Endothelial cell of umbilical vein (primary cell): Measurements from ENCODE around the gene ACSS2. TPM values are rescaled to one million over a fixed set of nuclear protein-coding genes. Genes with fewer than 3 reads are reported as not detected.

Experiments
- BruUV-seq: library from RNA; stranded (reverse); fragments of 400-500 nt; replicated peaks from 2 replicates; lab custom pipeline; 2021; lab: Mats Ljungman, UMichigan
- CTCF ChIA-PET: fragments of 300-600, 350-600 bp; sonication (Branson Sonifier 250); formaldehyde crosslinking; loops from one replicate; lab custom pipeline; 2021; ENCODE audit warnings: antibody characterized with exemption, inconsistent platforms; lab: Charles Lee
- POLR2A ChIA-PET: fragments of 300-600, 350-600 bp; sonication (Branson Sonifier 250); formaldehyde crosslinking; loops from one replicate; lab custom pipeline; 2021; ENCODE audit warnings: antibody characterized with exemption, inconsistent platforms; lab: Charles Lee
- DNase-seq: peaks from one replicate; pipeline ENCODE4 v3.0.0-alpha.2; 2011; ENCODE audit warnings: low read depth, low spot score
- FAIRE-seq: peaks from 2 replicates; lab custom pipeline; 2011; peaks lifted over from hg19 to GRCh38; lab: Jason Lieb, UNC
- H2AFZ ChIP-seq: 2 replicates; pipeline ENCODE4 v1.6.0; 2012; ENCODE audit warnings: low read depth, low read length, control low read depth, inconsistent platforms
- H3K27ac ChIP-seq: 2 replicates; pipeline ENCODE4 v1.5.1; 2011; ENCODE audit warnings: low read depth, mild to moderate bottlenecking, control low read depth, low read length, moderate library complexity; ENCODE audit not compliant: insufficient read depth
- H3K27me3 ChIP-seq, 2 experiments: 2 replicates each; pipeline versions ENCODE4 v1.6.0 to v1.6.1; 2011; ENCODE audit warnings: low read length in 2 of 2, mixed read lengths in 1 of 2; ENCODE audit not compliant: control insufficient read depth in 2 of 2, insufficient read depth in 2 of 2
- H3K36me3 ChIP-seq, 2 experiments: 2 replicates in 1 of 2; 3 replicates in 1 of 2; pipeline ENCODE4 v1.5.1; 2011; ENCODE audit warnings: low read length in 2 of 2, mild to moderate bottlenecking in 1 of 2, moderate library complexity in 1 of 2; ENCODE audit not compliant: control insufficient read depth in 2 of 2, insufficient read depth in 2 of 2; ENCODE audit errors: extremely low read depth in 1 of 2
- H3K4me1 ChIP-seq: 3 replicates; pipeline ENCODE4 v1.5.1; 2011; ENCODE audit warnings: mild to moderate bottlenecking, low read length; ENCODE audit not compliant: control insufficient read depth, insufficient read depth; ENCODE audit errors: extremely low read depth
- H3K4me2 ChIP-seq: 2 replicates; pipeline ENCODE4 v1.6.1; 2011; ENCODE audit warnings: low read length, control low read depth, mixed read lengths; ENCODE audit not compliant: insufficient read depth
- H3K4me3 ChIP-seq, 3 experiments: fragments of 200-600 bp in 1 of 3; sonication (generic), shearing (Covaris generic) in 1 of 3; replicated peaks in 1 of 3; 2 replicates each; pipeline ENCODE4 v1.5.1; 2011 to 2016; ENCODE audit warnings: control low read depth in 3 of 3, low read length in 3 of 3, mild to moderate bottlenecking in 2 of 3, inconsistent platforms in 1 of 3, low read depth in 1 of 3, moderate library complexity in 1 of 3; ENCODE audit not compliant: insufficient read depth in 1 of 3
- H3K79me2 ChIP-seq: 2 replicates; pipeline ENCODE4 v1.6.0; 2012; ENCODE audit warnings: low read length, inconsistent platforms; ENCODE audit not compliant: control insufficient read depth, insufficient read depth
- H3K9ac ChIP-seq: replicated peaks from 2 replicates; pipeline ENCODE3; 2011; ENCODE audit warnings: low read length, control low read depth; ENCODE audit not compliant: insufficient read depth; ENCODE audit errors: extremely low read depth
- H3K9me1 ChIP-seq: replicated peaks from 3 replicates; pipeline ENCODE4 v1.6.0; 2011; ENCODE audit warnings: mild to moderate bottlenecking, low read length; ENCODE audit not compliant: control insufficient read depth, insufficient read depth; ENCODE audit errors: extremely low read depth
- H3K9me3 ChIP-seq: replicated peaks from 2 replicates; pipeline ENCODE4 v1.5.1; 2012; ENCODE audit warnings: low read length, inconsistent platforms; ENCODE audit not compliant: control insufficient read depth, insufficient read depth
- H4K20me1 ChIP-seq: replicated peaks from 2 replicates; pipeline ENCODE3; 2011; ENCODE audit warnings: mild to moderate bottlenecking, low read length; ENCODE audit not compliant: control insufficient read depth, insufficient read depth; ENCODE audit errors: extremely low read depth
- EZH2 ChIP-seq: IDR thresholded peaks from 2 replicates; pipeline ENCODE4 v1.6.1; 2012; ENCODE audit warnings: borderline replicate concordance, low read depth, mild to moderate bottlenecking, moderate library complexity, low read length, inconsistent platforms; ENCODE audit not compliant: severe bottlenecking
- FOS ChIP-seq: IDR thresholded peaks from 2 replicates; pipeline ENCODE4 v1.6.1; 2011; ENCODE audit warnings: mild to moderate bottlenecking, low read length, moderate library complexity, borderline replicate concordance; ENCODE audit not compliant: insufficient read depth
- GATA2 ChIP-seq: IDR thresholded peaks from 2 replicates; pipeline ENCODE4 v1.7.0; 2011; ENCODE audit warnings: low read depth, mild to moderate bottlenecking, moderate library complexity, mixed read lengths, low read length; ENCODE audit not compliant: insufficient read length, insufficient read depth
- JUN ChIP-seq: IDR thresholded peaks from 2 replicates; pipeline ENCODE4 v1.6.1; 2011; ENCODE audit warnings: borderline replicate concordance, low read depth; ENCODE audit not compliant: insufficient read length, insufficient read depth
- MYC ChIP-seq: IDR thresholded peaks from one replicate; pipeline ENCODE4 v1.6.1; 2011; ENCODE audit warnings: mild to moderate bottlenecking, low read depth, low read length
- POLR2A ChIP-seq: IDR thresholded peaks from 2 replicates; pipeline ENCODE4 v1.6.1; 2012; ENCODE audit warnings: low read depth, mild to moderate bottlenecking, control low read depth, low read length
- POLR2AphosphoS5 ChIP-seq: IDR thresholded peaks from 2 replicates; pipeline ENCODE4 v1.6.1; 2012; ENCODE audit warnings: low read depth, mild to moderate bottlenecking, control low read depth, low read length, moderate library complexity; ENCODE audit not compliant: insufficient read depth
- dilution Hi-C: fragments of 300-500 bp; cut with MboI; formaldehyde crosslinking; loops from one replicate; pipeline ENCODE4 v1.15.0; 2019; ENCODE audit warnings: low sequenced_read_pairs; ENCODE audit not compliant: extremely low pct_ligation_motif_present
- intact Hi-C: fragments of 100-400 bp; cut with micrococcal nuclease; formaldehyde crosslinking; loops from one replicate; pipeline ENCODE4 v1.10.0; 2022
- polyA plus RNA-seq, 4 experiments: library from polyadenylated mRNA; depleted of rRNA in 3 of 4; stranded (reverse) in 3 of 4; unstranded in 1 of 4; fragments of >200 nt; gene quantifications; 2 replicates each; pipeline versions ENCODE4 v1.2.1 to v1.2.3, GENCODE V29; 2011 to 2012; ENCODE audit warnings: missing spikeins in 1 of 4
- total RNA-seq: library from RNA; stranded (reverse); gene quantifications from 2 replicates; pipeline ENCODE4 v1.2.3, GENCODE V29; 2021
- TF ChIP-seq, protein P1 (sequence below), 2 donors: IDR thresholded peaks; 1 replicate in 1 of 2; 2 replicates in 1 of 2; pipeline ENCODE4 v1.5.1; 2011; ENCODE audit warnings: low read length in 2 of 2, mild to moderate bottlenecking in 2 of 2, moderate library complexity in 2 of 2, control low read depth in 1 of 2, inconsistent platforms in 1 of 2, low read depth in 1 of 2; ENCODE audit not compliant: insufficient read depth in 1 of 2; ENCODE audit errors: extremely low read depth in 1 of 2
- TF ChIP-seq, protein P2 (sequence below): IDR thresholded peaks from 2 replicates; pipeline ENCODE4 v1.6.1; 2011; ENCODE audit not compliant: insufficient read depth, insufficient read length

The ACSS2 gene
- total and polyA plus RNA-seq, 2 donors (not counting 3 experiments of a cell fraction or from before 2014, with no cell fraction given): 40.7 to 42.3 TPM

DNA sequence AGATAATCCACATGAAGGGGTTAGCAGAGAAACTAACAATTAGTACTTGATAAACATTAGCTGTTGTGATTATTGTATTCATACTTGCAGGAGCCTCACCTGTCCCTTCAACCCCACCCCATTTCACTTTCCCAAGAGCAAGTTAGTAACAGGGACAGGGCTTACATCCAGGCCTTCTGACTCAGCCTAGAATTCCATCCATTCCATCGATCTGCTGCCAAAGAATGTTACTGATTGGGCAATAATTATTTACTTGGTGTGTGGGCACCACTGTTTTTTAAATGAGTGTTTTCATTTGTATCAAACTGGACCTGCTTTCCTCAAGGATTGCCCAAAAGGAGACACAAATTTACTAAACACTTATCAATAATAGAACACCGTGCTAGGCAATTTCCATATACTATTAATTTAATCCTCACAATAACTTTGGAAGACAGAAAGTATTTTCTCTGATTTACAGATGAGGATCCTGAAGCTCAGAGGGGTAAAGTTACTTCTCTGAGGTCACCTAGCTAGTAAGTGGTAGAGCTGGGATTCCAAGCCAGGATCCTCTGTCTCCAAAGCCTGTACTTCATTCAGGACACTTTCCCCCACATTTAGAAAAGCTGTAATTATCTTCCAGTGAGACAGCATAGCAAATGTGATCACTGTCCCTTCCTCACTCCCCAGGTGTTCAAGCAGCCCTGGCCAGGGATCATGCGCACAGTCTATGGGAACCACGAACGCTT is 46.4 kb downstream of the ACSS2 start:
- BruUV-seq: no TSS peak
- intact Hi-C loops: no loop called here
- FAIRE-seq: no peak

DNA sequence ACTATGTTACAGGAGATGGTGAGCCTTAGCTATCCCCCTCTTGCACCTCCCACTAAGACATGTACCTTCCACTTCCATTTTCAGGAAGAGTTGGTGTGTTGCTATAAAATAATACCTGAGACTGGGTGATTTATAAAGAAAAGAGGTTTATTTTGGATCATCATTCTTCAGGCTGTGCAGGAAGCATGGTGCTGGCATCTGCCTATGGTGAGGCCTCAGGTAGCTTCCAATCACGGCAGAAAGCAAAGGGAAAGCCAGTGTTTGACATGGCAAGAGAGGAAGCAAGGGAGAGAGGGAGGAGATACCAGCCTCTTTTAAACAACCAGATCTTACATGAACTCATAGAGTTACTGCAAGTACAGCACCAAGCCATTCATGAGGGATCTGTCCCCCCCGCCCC is 47.0 kb downstream of the ACSS2 start:
- Histone ChIP-seq H4K20me1 (no peaks in the 10 kb centered on the region), H3K27me3 (no peaks in the 10 kb centered on the region), H3K9me3 (no peaks in the 10 kb centered on the region), H3K4me2 (no peak overlapping the region), H3K27ac (no peak overlapping the region), H3K79me2 (no peaks in the 10 kb centered on the region), H3K4me3 (no peak overlapping the region), H3K9ac (no peak overlapping the region), H3K4me1 (no peaks in the 10 kb centered on the region), H2AFZ (no peak overlapping the region), H3K36me3 (peaks cover 14 to 19% of the 10 kb centered on the region in 2 experiments), H3K9me1 (no peaks in the 10 kb centered on the region)
- TF ChIP-seq POLR2AphosphoS5 (no peak), FOS (no peak), POLR2A (no peak), MYC (no peak), GATA2 (no peak), JUN (no peak), EZH2 (no peak)
- TF ChIP-seq, protein P1, sequence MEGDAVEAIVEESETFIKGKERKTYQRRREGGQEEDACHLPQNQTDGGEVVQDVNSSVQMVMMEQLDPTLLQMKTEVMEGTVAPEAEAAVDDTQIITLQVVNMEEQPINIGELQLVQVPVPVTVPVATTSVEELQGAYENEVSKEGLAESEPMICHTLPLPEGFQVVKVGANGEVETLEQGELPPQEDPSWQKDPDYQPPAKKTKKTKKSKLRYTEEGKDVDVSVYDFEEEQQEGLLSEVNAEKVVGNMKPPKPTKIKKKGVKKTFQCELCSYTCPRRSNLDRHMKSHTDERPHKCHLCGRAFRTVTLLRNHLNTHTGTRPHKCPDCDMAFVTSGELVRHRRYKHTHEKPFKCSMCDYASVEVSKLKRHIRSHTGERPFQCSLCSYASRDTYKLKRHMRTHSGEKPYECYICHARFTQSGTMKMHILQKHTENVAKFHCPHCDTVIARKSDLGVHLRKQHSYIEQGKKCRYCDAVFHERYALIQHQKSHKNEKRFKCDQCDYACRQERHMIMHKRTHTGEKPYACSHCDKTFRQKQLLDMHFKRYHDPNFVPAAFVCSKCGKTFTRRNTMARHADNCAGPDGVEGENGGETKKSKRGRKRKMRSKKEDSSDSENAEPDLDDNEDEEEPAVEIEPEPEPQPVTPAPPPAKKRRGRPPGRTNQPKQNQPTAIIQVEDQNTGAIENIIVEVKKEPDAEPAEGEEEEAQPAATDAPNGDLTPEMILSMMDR (IDR thresholded peaks at IDR 0.05; ENCODE audit: extremely low read depth in 1 of 2, insufficient read depth in 1 of 2, low read depth in 1 of 2, low read length in 2 of 2): no peak
- TF ChIP-seq, protein P2, sequence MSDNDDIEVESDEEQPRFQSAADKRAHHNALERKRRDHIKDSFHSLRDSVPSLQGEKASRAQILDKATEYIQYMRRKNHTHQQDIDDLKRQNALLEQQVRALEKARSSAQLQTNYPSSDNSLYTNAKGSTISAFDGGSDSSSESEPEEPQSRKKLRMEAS: no peak
- ChIA-PET POLR2A (interaction anchor here (1.0 kb wide), 1 partner anchor 18 kb away, joined by 3 read pairs; no protein-coding TSS in a partner anchor), CTCF (interaction anchor here (0.9 to 1.3 kb wide), 2 partner anchors 18 to 50 kb away, joined by 3 to 6 read pairs; no protein-coding TSS in a partner anchor)
- intact Hi-C loops: no loop called here
- no peak for FAIRE-seq
- no TSS peak for BruUV-seq
- DNase-seq: no peak
- dilution Hi-C loops: no loop called here

More for the DNA sequence above, 46.4 kb downstream of the ACSS2 start:
- ChIA-PET CTCF (interaction anchor here (1.3 kb wide), 1 partner anchor 49 kb away, joined by 6 read pairs; no protein-coding TSS in a partner anchor), POLR2A (no interaction called here)
- DNase-seq: no peak
- H3K79me2 ChIP-seq: no peaks in the 10 kb centered on the region
- peaks cover 14 to 19% of the 10 kb centered on the region in 2 experiments for H3K36me3 ChIP-seq
- no peak overlapping the region for H3K9ac ChIP-seq
- no peaks in the 10 kb centered on the region for H3K9me1 ChIP-seq
- H3K9me3 ChIP-seq: no peaks in the 10 kb centered on the region
- TF ChIP-seq EZH2: no peak
- TF ChIP-seq FOS: no peak
- no peak for TF ChIP-seq MYC
- TF ChIP-seq JUN: no peak
- no peak overlapping the region for H3K27ac ChIP-seq
- no peak overlapping the region for H3K4me2 ChIP-seq
- no peaks in the 10 kb centered on the region for H4K20me1 ChIP-seq
- no peak overlapping the region for H3K4me3 ChIP-seq
- dilution Hi-C loops: no loop called here
- no peaks in the 10 kb centered on the region for H3K27me3 ChIP-seq
- no peaks in the 10 kb centered on the region for H3K4me1 ChIP-seq
- no peak overlapping the region for H2AFZ ChIP-seq
